Embryonic facial prominence (tissue), 1 donor: ENCODE data around the gene PPARGC1A.

Experiments
- DNase-seq: peaks from one replicate; pipeline ENCODE4 v3.0.0-alpha.2; 2016; ENCODE audit errors: extremely low spot score

PPARGC1A gene

DNA sequence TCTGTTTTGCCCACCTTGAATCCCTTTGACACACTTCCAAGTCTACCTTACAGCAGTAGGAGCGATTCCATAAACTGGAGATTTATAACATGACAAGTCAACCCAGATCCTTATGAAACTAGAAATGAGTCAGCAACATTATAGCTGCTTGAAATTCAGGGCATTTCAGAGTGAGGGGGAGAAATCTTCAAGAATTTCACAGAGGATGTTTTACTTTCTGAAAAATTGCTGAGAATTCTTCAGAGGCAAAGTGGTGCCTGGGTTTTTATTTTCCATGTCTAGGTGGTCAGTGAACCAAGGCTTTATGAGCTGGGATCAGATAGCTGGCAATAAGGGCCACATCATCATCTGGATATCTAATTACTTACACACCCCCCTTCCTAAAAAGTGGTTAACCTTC lies 119.8 kb downstream of the PPARGC1A start:
- DNase-seq, result no peak

DNA sequence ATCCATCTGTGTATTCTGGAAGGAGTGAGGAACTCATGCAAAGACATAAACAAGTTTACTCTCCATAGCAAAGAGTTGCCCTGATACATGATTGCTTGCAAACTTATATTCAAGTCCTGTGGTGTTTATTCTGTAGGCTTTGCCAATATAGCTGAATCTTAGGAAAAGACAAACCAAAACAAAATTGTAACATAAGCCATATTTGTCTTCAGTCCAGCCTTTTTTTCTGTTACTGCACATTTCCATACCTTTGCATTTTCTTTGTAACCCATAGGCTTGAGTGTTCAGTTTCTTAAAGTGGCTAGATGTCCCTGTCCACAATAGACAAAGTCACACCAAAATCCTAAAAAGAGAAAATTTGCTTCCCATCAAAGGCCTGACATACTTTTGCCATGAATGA lies 120.4 kb downstream of the PPARGC1A start:
- DNase-seq, result no peak

DNA sequence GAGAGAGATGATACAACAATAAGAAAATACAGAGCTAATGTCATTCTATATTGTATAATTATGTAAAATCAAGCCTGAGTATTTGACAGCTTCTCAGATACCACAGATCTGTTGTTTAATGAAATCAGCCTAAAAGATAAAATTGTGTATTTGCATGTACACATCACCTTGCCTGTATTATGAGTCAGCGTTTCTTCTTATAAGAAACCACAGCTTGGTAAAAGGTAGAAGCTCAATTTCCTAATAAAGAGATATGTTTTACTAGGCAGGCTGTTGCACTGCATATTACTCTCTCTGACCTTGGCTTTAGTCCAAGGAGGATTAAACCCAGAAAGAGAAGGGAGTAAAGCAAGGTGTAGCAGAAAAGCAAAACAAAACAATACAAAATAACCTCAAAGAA lies 121.3 kb downstream of the PPARGC1A start:
- DNase-seq, result no peak

DNA sequence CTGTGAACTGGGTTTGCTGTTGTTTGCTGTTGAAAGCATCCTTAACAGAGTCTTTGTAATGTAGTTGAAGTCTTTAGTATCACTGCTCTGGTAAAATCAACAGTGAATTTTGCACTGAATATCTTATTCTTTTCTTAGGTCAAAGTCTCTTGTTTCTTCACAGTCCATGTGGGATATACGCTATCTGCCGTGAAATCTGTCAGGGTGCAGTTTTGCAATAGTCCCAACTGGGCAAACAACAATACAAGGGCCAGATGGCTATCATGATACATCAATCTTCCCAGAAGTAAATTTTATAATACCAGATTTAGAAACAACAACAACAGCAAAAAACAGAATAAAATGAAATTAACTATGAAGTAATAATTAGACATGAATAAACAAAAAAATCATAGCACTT lies 123.5 kb downstream of the PPARGC1A start:
- DNase-seq, result no peak

DNA sequence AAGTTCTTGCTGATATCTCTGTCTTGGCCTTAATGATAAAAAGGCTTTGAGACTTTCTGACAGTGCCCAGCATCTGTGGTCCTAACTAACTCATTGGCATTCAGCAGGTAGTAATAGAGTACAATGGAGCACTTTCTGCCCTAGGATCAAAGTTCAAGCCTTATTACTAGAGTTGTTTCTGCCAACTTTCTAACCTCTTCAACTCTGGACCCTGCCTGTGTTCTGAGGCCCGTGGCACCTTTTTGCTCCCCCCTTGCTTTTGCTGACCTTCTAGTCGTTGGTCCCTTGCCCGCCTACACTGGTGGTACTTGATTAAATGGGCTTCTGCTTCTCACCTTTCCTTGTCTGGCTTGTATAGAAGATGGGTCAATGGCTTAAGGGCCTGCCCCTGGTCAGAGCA lies 126.3 kb downstream of the PPARGC1A start:
- no peak for DNase-seq

DNA sequence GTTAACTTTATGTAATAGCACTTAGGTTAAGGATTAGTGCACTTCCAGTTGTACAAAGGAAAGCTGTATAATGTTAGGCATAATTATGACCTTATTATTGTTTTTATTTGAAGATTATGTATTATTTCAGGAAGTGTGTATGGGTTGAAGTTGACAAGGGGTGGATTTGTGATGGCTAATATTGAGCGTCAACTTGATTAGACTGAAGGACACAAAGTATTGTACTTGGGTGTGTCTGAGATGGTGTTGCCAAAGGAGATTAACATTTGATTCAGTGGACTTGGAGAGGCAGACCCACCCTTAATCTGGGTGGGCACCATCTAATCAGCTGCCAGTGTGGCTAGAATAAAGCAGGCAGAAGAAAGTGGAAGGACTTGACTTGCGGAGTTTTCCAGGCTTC lies 127.3 kb downstream of the PPARGC1A start:
- DNase-seq, result no peak

DNA sequence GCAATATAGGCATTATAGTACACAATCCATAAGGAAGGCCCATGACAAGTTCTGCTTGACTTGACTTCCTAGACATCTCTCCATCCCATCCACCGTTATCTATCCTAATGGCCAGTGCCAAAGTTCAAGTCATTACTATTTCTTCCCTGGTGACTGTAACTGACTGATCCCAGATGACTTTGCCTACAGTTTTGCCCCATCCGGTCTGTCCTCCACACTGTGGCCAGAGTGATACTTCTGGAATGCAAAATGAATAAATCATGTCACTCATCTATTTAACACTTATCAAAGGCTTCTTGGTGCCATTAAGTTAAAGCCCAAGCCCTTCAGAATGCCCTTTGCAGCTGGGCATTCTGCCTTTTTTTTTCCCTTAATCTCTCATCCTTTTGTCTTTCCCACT lies 130.8 kb downstream of the PPARGC1A start:
- DNase-seq, result no peak

DNA sequence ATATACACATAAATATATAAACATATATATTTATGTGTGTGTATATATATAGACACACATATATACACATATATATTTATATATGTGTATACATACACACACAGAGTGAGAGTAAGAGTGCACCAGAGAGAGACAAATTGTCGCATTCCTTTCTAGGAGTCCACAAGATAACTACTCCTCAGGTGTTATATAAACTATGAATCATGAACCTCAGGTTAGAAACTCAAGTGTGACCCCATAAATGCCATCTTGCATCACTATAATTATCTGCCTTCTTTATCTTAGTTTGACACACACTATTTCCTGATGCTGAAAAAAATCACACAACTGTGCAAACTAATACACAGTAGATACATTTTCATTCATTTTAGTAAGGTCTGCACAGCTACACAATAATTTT lies 135.2 kb downstream of the PPARGC1A start:
- DNase-seq, result no peak

DNA sequence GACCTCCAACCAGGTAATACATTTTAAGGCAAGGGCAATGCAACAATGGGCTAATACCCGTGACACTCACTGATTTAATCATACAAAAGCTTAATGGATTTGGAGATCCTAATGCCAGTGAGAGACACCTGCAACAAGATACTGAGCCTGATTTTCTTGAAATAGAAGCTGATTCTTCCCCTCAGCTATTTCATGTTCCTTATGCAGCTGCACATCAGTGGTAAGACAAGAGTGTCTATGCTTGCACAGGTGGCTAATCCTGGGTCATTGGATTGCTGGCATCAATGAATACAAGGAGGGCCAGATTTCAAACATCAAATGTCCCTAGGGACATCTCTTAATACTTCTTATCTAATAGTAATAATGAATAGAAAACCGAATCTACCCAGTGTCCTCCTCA lies 139.7 kb downstream of the PPARGC1A start:
- DNase-seq, result no peak

DNA sequence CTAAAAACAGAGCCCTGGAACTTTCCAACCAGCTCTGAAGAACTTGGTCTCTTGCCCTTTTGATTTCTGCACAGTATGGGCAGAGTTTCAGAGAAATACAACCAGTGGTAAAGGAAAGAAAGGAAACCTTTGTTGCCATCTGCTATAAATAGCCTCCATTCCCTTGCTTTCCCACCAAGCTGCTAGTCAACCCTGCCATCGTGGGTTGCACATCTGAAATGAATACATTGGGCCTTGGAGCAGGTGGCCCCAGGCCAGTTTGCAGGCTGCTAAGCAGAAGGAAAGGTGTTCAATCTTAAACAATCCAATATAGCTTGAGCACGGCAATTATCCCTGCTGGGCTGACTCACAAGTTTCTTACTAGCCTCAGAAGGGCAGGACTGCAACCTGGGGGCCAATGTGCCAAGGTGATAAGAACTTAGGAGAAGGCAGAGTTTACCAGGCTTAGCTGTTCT lies 142.5 kb downstream of the PPARGC1A start:
- DNase-seq, result no peak

DNA sequence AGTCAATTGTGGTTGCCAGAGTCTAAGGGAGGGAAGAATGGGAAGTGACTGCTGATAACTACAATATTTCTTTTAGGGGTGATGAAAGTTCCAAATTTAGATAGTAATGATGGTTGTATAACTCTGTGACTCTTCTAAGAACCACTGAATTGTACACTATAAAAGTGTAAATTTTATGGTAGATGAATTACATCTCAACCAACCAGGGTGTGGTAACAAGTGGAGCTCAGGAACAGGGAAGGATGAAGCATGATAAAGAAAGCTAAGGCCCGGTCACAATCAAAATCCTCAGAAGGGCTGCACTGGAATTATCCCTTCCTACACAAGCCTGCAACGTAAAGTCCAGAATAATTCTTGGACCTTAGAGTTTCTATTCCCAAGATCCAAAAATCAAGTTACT lies 143.2 kb downstream of the PPARGC1A start:
- no peak for DNase-seq

DNA sequence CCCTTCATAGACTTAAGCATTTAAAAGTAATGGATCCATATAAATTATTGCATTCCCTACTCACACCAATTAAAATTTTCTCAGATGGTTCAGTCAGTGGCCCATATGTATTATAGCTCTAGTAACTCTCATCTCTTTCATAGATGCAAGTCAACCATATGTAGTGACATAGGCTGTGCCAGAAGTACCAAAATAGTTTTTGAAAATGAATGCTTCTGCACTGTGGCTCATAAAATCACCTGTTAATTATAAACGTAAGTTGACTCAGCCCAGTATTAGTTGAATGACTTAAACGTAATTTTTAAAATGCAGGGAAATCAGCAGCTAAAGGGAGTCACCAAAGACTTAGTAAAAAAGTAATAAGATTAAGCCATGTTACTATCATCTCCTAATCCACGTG lies 143.8 kb downstream of the PPARGC1A start:
- DNase-seq, result no peak

DNA sequence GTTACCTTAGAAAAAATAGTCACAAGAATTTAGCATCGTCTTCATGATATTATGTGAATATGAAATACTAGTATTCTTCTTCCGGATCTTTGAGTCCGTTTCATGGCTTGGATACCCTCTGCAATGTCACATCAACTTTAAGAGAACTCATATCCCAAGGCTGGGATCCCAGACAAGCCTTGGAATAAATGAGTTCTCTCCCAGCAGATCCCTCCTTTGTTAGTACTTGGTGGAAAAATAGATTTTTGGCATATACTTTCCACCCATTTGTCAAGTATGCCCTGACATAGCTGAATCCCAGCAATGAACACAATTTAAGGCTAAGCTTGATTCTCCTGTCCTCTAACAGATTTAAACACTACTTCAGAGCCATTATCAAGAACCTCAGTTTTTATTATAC lies 144.5 kb downstream of the PPARGC1A start:
- DNase-seq, result no peak
